Body of pancreas (tissue), 4 donors: ENCODE measurements around the gene SPAG6.

Source experiments
- POLR2A ChIP-seq, 3 donors: fragments of 450-650 bp; IDR thresholded peaks; one replicate each; pipeline ENCODE4 v1.6.1; 2016; ENCODE audit warnings: antibody characterized with exemption in 3 of 3, mild to moderate bottlenecking in 2 of 3
- TF ChIP-seq, protein P1 (sequence below), 7 experiments: fragments of 450-650 bp in 4 of 7; fragments of 200-600 bp in 3 of 7; sonication (generic) in 3 of 7; IDR thresholded peaks; one replicate each; pipeline ENCODE4 v1.5.1; 2016 to 2019; ENCODE audit warnings: antibody characterized with exemption in 7 of 7

DNA sequence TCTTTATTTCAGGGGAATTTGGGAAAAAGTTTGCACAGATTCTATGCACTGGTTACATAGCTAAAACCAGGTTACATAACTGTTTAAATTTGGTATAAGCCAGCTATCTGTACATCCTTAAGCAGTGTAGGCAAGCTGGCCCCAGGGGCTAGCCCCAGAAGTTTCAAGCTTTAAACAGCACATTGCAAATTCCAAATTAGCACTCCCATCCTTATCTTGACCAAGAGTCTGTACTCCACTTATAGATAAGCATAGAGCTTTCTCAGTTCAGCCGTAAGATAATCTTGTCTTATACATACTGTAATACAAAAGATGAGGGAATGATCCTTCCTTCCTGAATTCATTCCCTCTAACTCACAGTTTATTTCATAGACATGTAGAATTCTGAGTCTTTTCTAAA is 109.3 kb downstream of the SPAG6 start:
- TF ChIP-seq, protein P1, sequence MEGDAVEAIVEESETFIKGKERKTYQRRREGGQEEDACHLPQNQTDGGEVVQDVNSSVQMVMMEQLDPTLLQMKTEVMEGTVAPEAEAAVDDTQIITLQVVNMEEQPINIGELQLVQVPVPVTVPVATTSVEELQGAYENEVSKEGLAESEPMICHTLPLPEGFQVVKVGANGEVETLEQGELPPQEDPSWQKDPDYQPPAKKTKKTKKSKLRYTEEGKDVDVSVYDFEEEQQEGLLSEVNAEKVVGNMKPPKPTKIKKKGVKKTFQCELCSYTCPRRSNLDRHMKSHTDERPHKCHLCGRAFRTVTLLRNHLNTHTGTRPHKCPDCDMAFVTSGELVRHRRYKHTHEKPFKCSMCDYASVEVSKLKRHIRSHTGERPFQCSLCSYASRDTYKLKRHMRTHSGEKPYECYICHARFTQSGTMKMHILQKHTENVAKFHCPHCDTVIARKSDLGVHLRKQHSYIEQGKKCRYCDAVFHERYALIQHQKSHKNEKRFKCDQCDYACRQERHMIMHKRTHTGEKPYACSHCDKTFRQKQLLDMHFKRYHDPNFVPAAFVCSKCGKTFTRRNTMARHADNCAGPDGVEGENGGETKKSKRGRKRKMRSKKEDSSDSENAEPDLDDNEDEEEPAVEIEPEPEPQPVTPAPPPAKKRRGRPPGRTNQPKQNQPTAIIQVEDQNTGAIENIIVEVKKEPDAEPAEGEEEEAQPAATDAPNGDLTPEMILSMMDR (IDR thresholded peaks at IDR 0.05): no peak
- no peak for TF ChIP-seq POLR2A (IDR thresholded peaks at IDR 0.05)
